NCI-H1105 (cell line): ENCODE data around the gene C6orf15.

Experiments
- DNase-seq: peaks from one replicate; lab custom pipeline; 2025; lab: John Stamatoyannopoulos, UW

C6orf15 gene

GRCh38 chr6:31112478-31112877 lies at the start of gene C6orf15:
Gene C6orf15, minus strand, starts transcription at chr6:31112575. Its CDS starts 20 bp downstream, at chr6:31112555.
- DNase-seq: no peak

- no peak for DNase-seq
Measured at GRCh38 chr6:31161216-31162126, 49.1 kb upstream of the C6orf15 start.

GRCh38 chr6:31158863-31159855 lies 46.8 kb upstream of the C6orf15 start:
- no peak for DNase-seq

- DNase-seq: peak; percentile 98
Measured at GRCh38 chr6:31158140-31158862, 45.9 kb upstream of the C6orf15 start, which contains the start of gene TCF19. Gene TCF19, plus strand, starts transcription at chr6:31158589. Its CDS starts 881 bp downstream, at chr6:31159470.

- no peak for DNase-seq
Measured at GRCh38 chr6:31157513-31158139, 45.3 kb upstream of the C6orf15 start, which contains the start of gene CCHCR1. Gene CCHCR1, minus strand, starts transcription at chr6:31157802. Its CDS starts 202 bp downstream, at chr6:31157600.

- DNase-seq: no peak
Measured at GRCh38 chr6:31156641-31157040, 44.3 kb upstream of the C6orf15 start.

GRCh38 chr6:31154436-31154835 lies 42.1 kb upstream of the C6orf15 start:
- no peak for DNase-seq

- no peak for DNase-seq
Measured at GRCh38 chr6:31152781-31153180, 40.4 kb upstream of the C6orf15 start.

GRCh38 chr6:31149827-31150447 lies 37.6 kb upstream of the C6orf15 start:
- DNase-seq: no peak

- DNase-seq: no peak
Measured at GRCh38 chr6:31145386-31145785, 33.0 kb upstream of the C6orf15 start.

- DNase-seq: no peak
Measured at GRCh38 chr6:31144970-31145340, 32.6 kb upstream of the C6orf15 start.

- DNase-seq: no peak
Measured at GRCh38 chr6:31144296-31144969, 32.1 kb upstream of the C6orf15 start.

- no peak for DNase-seq
Measured at GRCh38 chr6:31143148-31143547, 30.8 kb upstream of the C6orf15 start.

- DNase-seq: no peak
Measured at GRCh38 chr6:31142361-31142761, 30.0 kb upstream of the C6orf15 start.

- no peak for DNase-seq
Measured at GRCh38 chr6:31140643-31141042, 28.3 kb upstream of the C6orf15 start.

GRCh38 chr6:31139599-31139998 lies 27.2 kb upstream of the C6orf15 start:
- no peak for DNase-seq

GRCh38 chr6:31138982-31139381 lies 26.6 kb upstream of the C6orf15 start, which contains the start of gene PSORS1C2:
Gene PSORS1C2, minus strand, starts transcription at chr6:31139066. Its CDS starts 40 bp downstream, at chr6:31139026.
- no peak for DNase-seq

GRCh38 chr6:31135710-31136109 lies 23.3 kb upstream of the C6orf15 start:
- DNase-seq: no peak

GRCh38 chr6:31132806-31133205 lies 20.4 kb upstream of the C6orf15 start:
- no peak for DNase-seq

GRCh38 chr6:31131595-31131994 lies 19.2 kb upstream of the C6orf15 start:
- DNase-seq: no peak
